H1 (cell line): Measurements from ENCODE around the gene MFAP3. TPM values are rescaled to one million over a fixed set of nuclear protein-coding genes. Genes with fewer than 3 reads are reported as not detected.

Experiments used
- CTCF ChIA-PET: fragments of 300-600 bp; sonication (Branson Sonifier 250); formaldehyde crosslinking; loops from one replicate; lab custom pipeline; 2021; ENCODE audit not compliant: partially characterized antibody; lab: Charles Lee
- POLR2A ChIA-PET: fragments of 300-600 bp; sonication (Branson Sonifier 250); formaldehyde crosslinking; loops from one replicate; lab custom pipeline; 2021; ENCODE audit warnings: inconsistent platforms; ENCODE audit not compliant: partially characterized antibody; lab: Charles Lee
- DNase-seq, 2 experiments: peaks; one replicate each; pipeline versions ENCODE4 v3.0.0 to v3.0.0-alpha.2; 2010 to 2022; ENCODE audit warnings: low spot score in 2 of 2, low read depth in 1 of 2, mixed read lengths in 1 of 2
- FAIRE-seq: peaks from 2 replicates; lab custom pipeline; 2011; peaks lifted over from hg19 to GRCh38; lab: Jason Lieb, UNC
- H2AFZ ChIP-seq: 2 replicates; pipeline ENCODE4 v1.8.1; 2012; ENCODE audit warnings: low read length, inconsistent platforms
- H2AK5ac ChIP-seq: 2 replicates; pipeline ENCODE4 v1.6.1; 2013; ENCODE audit warnings: low read depth, low read length
- H2BK120ac ChIP-seq: replicated peaks from 2 replicates; pipeline ENCODE3; 2013; ENCODE audit warnings: low read depth, low read length, inconsistent platforms
- H2BK12ac ChIP-seq: 2 replicates; pipeline ENCODE4 v1.6.1; 2013; ENCODE audit warnings: low read depth, low read length
- H2BK15ac ChIP-seq: 2 replicates; pipeline ENCODE4 v1.6.1; 2013; ENCODE audit warnings: low read length
- H2BK20ac ChIP-seq: 2 replicates; pipeline ENCODE4 v1.6.1; 2013; ENCODE audit warnings: low read length
- H2BK5ac ChIP-seq: 2 replicates; pipeline ENCODE4 v1.6.1; 2013; ENCODE audit warnings: low read depth, low read length
- H3K14ac ChIP-seq: 2 replicates; pipeline ENCODE4 v1.6.1; 2013; ENCODE audit warnings: inconsistent platforms; ENCODE audit not compliant: insufficient read length
- H3K18ac ChIP-seq: 2 replicates; pipeline ENCODE4 v1.6.1; 2013; ENCODE audit warnings: low read length; ENCODE audit errors: extremely low read depth
- H3K23ac ChIP-seq: 2 replicates; pipeline ENCODE4 v1.6.1; 2013; ENCODE audit warnings: inconsistent platforms; ENCODE audit not compliant: insufficient read length
- H3K23me2 ChIP-seq: 2 replicates; pipeline ENCODE4 v1.6.1; 2013; ENCODE audit warnings: low read depth, low read length
- H3K27ac ChIP-seq: 2 replicates; pipeline ENCODE4 v1.6.1; 2011; ENCODE audit warnings: low read depth, low read length, inconsistent platforms
- H3K27me3 ChIP-seq, 4 experiments: replicated peaks in 1 of 4; 1 replicate in 1 of 4; 2 replicates in 3 of 4; pipeline versions ENCODE4 v1.6.1 to v1.8.1; 2011 to 2013; ENCODE audit warnings: low read length in 3 of 4, mild to moderate bottlenecking in 3 of 4, inconsistent platforms in 2 of 4, mixed read lengths in 2 of 4, moderate library complexity in 1 of 4; ENCODE audit not compliant: control insufficient read depth in 3 of 4, insufficient read depth in 3 of 4; ENCODE audit errors: extremely low read depth in 1 of 4
- H3K36me3 ChIP-seq, 4 experiments: 2 replicates each; pipeline versions ENCODE4 v1.6.1 to v1.8.1; 2011 to 2013; ENCODE audit warnings: mild to moderate bottlenecking in 4 of 4, low read length in 3 of 4, moderate library complexity in 2 of 4, control low read depth in 1 of 4, inconsistent platforms in 1 of 4; ENCODE audit not compliant: insufficient read depth in 4 of 4, control insufficient read depth in 2 of 4
- H3K4ac ChIP-seq: replicated peaks from 2 replicates; pipeline ENCODE3; 2013; ENCODE audit warnings: low read length, low read depth, mixed read lengths, inconsistent platforms; ENCODE audit not compliant: insufficient read length
- H3K4me1 ChIP-seq, 4 experiments: replicated peaks in 1 of 4; 1 replicate in 1 of 4; 2 replicates in 3 of 4; pipeline versions ENCODE4 v1.6.1 to v1.8.1; 2011 to 2013; ENCODE audit warnings: low read length in 3 of 4, inconsistent platforms in 2 of 4, mixed read lengths in 1 of 4; ENCODE audit not compliant: insufficient read depth in 4 of 4, control insufficient read depth in 3 of 4
- H3K4me2 ChIP-seq, 2 experiments: 2 replicates each; pipeline versions ENCODE4 v1.6.1 to v1.8.1; 2011 to 2013; ENCODE audit warnings: low read depth in 2 of 2, low read length in 2 of 2, control low read depth in 1 of 2, inconsistent platforms in 1 of 2, mild to moderate bottlenecking in 1 of 2; ENCODE audit not compliant: insufficient read depth in 1 of 2
- H3K4me3 ChIP-seq, 4 experiments: fragments of 200-600, 300-600 bp in 1 of 4; sonication (generic), shearing (Covaris generic), sonication (Bioruptor Twin) in 1 of 4; 2 replicates each; pipeline versions ENCODE4 v1.5.1 to v1.8.1; 2011 to 2016; ENCODE audit warnings: low read length in 4 of 4, low read depth in 3 of 4, control low read depth in 2 of 4, inconsistent platforms in 2 of 4, mild to moderate bottlenecking in 2 of 4, mixed read lengths in 1 of 4, moderate library complexity in 1 of 4; ENCODE audit not compliant: insufficient read depth in 2 of 4; ENCODE audit errors: extremely low read depth in 1 of 4
- H3K56ac ChIP-seq: replicated peaks from 2 replicates; pipeline ENCODE3; 2013; ENCODE audit warnings: low read depth, mild to moderate bottlenecking, mixed read lengths, low read length, inconsistent platforms; ENCODE audit not compliant: insufficient read length
- H3K79me1 ChIP-seq: 2 replicates; pipeline ENCODE4 v1.6.1; 2013; ENCODE audit warnings: low read depth, low read length, control low read depth
- H3K79me2 ChIP-seq, 2 experiments: 2 replicates each; pipeline versions ENCODE4 v1.6.1 to v1.8.1; 2012 to 2013; ENCODE audit warnings: low read length in 2 of 2, mild to moderate bottlenecking in 2 of 2, inconsistent platforms in 1 of 2; ENCODE audit not compliant: insufficient read depth in 2 of 2, control insufficient read depth in 1 of 2
- H3K9ac ChIP-seq, 4 experiments: replicated peaks in 1 of 4; 1 replicate in 1 of 4; 2 replicates in 3 of 4; pipeline versions ENCODE4 v1.6.1 to v1.8.1; 2011 to 2013; ENCODE audit warnings: low read depth in 3 of 4, low read length in 3 of 4, control low read depth in 2 of 4, mild to moderate bottlenecking in 2 of 4, moderate library complexity in 2 of 4, inconsistent platforms in 1 of 4; ENCODE audit errors: extremely low read depth in 1 of 4
- H3K9me3 ChIP-seq, 2 experiments: 2 replicates each; pipeline versions ENCODE4 v1.6.1 to v1.8.1; 2012 to 2013; ENCODE audit warnings: mild to moderate bottlenecking in 2 of 2, moderate library complexity in 2 of 2, control low read depth in 1 of 2, inconsistent platforms in 1 of 2, low read depth in 1 of 2, low read length in 1 of 2, mixed read lengths in 1 of 2; ENCODE audit not compliant: insufficient read depth in 2 of 2
- H4K20me1 ChIP-seq, 2 experiments: replicated peaks in 1 of 2; 2 replicates each; pipeline versions ENCODE3 to v1.8.1; 2011 to 2013; ENCODE audit warnings: inconsistent platforms in 2 of 2, low read length in 2 of 2, mild to moderate bottlenecking in 1 of 2; ENCODE audit not compliant: insufficient read depth in 2 of 2, control insufficient read depth in 1 of 2
- H4K5ac ChIP-seq: 2 replicates; pipeline ENCODE4 v1.6.1; 2013; ENCODE audit warnings: low read length, low read depth, mixed read lengths, inconsistent platforms; ENCODE audit not compliant: insufficient read length
- H4K8ac ChIP-seq: 2 replicates; pipeline ENCODE4 v1.8.0; 2013; ENCODE audit warnings: mild to moderate bottlenecking, moderate library complexity, low read length, inconsistent platforms; ENCODE audit not compliant: insufficient read depth; ENCODE audit errors: extremely low read depth
- H4K91ac ChIP-seq: replicated peaks from 2 replicates; pipeline ENCODE3; 2013; ENCODE audit warnings: low read length, mixed read lengths, inconsistent platforms; ENCODE audit not compliant: insufficient read length
- BACH1 ChIP-seq: IDR thresholded peaks from 2 replicates; pipeline ENCODE4 v1.6.1; 2012; ENCODE audit warnings: low read length, improper control_type of control experiment
- CBX8 ChIP-seq: fragments of 300-800, 300-1000 bp; sonication (generic); IDR thresholded peaks from 2 replicates; pipeline ENCODE4 v1.7.1; 2016; ENCODE audit warnings: low read depth, low read length, borderline replicate concordance
- EGR1 ChIP-seq: IDR thresholded peaks from 2 replicates; pipeline ENCODE4 v1.6.1; 2011; ENCODE audit warnings: low read depth, low read length, borderline replicate concordance
- JUND ChIP-seq: IDR thresholded peaks from 2 replicates; pipeline ENCODE4 v1.6.1; 2011; ENCODE audit warnings: mild to moderate bottlenecking, improper control_type of control experiment, low read length
- KDM5A ChIP-seq: fragments of 200-600 bp; IDR thresholded peaks from 2 replicates; pipeline ENCODE4 v1.7.1; 2012; ENCODE audit warnings: mild to moderate bottlenecking, low read length, inconsistent platforms, mixed read lengths
- NANOG ChIP-seq: IDR thresholded peaks from 2 replicates; pipeline ENCODE4 v1.6.1; 2011; ENCODE audit warnings: low read length, low read depth, mild to moderate bottlenecking, inconsistent platforms; ENCODE audit not compliant: insufficient read depth, poor library complexity, severe bottlenecking
- NRF1 ChIP-seq: IDR thresholded peaks from 2 replicates; pipeline ENCODE4 v1.6.1; 2011; ENCODE audit warnings: mild to moderate bottlenecking, low read depth, low read length, improper control_type of control experiment
- PHF8 ChIP-seq: fragments of 200-600 bp; sonication (generic); conservative IDR thresholded peaks from 2 replicates; pipeline ENCODE4 v1.7.1; 2012; ENCODE audit warnings: low read depth, mild to moderate bottlenecking, inconsistent platforms, low read length, moderate library complexity
- POU5F1 ChIP-seq: IDR thresholded peaks from 2 replicates; pipeline ENCODE4 v1.6.1; 2011; ENCODE audit warnings: low read depth, mild to moderate bottlenecking, low read length, moderate library complexity
- SIX5 ChIP-seq: IDR thresholded peaks from 2 replicates; pipeline ENCODE4 v1.6.1; 2011; ENCODE audit warnings: mild to moderate bottlenecking, low read depth, low read length
- SUZ12 ChIP-seq: fragments of 200-600 bp; sonication (generic); IDR thresholded peaks from 2 replicates; pipeline ENCODE4 v1.6.1; 2012; ENCODE audit warnings: mild to moderate bottlenecking, inconsistent platforms, low read length, moderate library complexity, mixed read lengths
- WGBS, 2 experiments: shearing (Covaris generic) in 1 of 2; methylation state at CpG; one replicate each; pipeline versions ENCODE4 v1.1.6 to v1.1.7; 2013 to 2015; ENCODE audit warnings: low lambda C conversion rate in 2 of 2, mixed read lengths in 2 of 2, inconsistent platforms in 1 of 2, low coverage in 1 of 2, missing lambda C conversion rate in 1 of 2; ENCODE audit not compliant: insufficient replicate concordance in 2 of 2, insufficient coverage in 1 of 2, insufficient read length in 1 of 2; ENCODE audit errors: extremely low coverage in 1 of 2, missing lambda C conversion rate in 1 of 2; 5-methylcytosine and 5-hydroxymethylcytosine counted together
- polyA plus RNA-seq, 7 experiments: library from polyadenylated mRNA; depleted of rRNA in 3 of 7; stranded (reverse) in 5 of 7; unstranded in 2 of 7; fragments of >200 nt in 5 of 7; fragments of 200-250 nt in 2 of 7; gene quantifications; 1 replicate in 5 of 7; 2 replicates in 1 of 7; 4 replicates in 1 of 7; pipeline versions ENCODE4 v1.2.1 to v1.2.3, GENCODE V29; 2011 to 2013; ENCODE audit warnings: missing spikeins in 2 of 7, mixed read lengths in 2 of 7
- total RNA-seq: library from RNA; stranded (reverse); fragmentation: NEBNext Ultra II Directional; extraction: Animal tissue kit (Norgen Biotek cat#: 25700); gene quantifications from 2 replicates; pipeline ENCODE4 v1.2.1, GENCODE V29; 2021

Gene MFAP3
- total and polyA plus RNA-seq, 2 of the 8 experiments (the other 6 are each of a cell fraction or from before 2014, with no cell fraction given): 13.7 to 27.0 TPM

DNA sequence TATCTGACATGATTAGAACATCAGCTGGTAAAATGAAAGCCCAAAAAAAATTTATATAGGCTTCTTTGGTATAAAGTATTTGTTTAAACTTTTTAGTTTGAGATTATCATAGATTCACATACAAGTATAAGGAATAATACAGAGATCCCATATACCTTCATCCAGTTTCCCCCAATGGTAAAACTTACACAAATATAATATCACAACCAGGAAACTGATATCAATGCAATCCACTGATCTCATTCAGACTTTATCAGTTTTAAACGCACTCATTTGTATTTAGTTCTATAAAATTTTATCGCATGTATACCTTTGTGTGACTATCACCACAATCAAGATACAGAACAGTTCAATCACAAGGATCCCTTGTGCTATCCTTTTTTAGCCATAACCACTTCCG lies 3.8 kb upstream of the MFAP3 start:
- FAIRE-seq: no peak
- H3K27ac ChIP-seq: no peak overlapping the region

More for the DNA sequence above, 3.8 kb upstream of the MFAP3 start:
- Histone ChIP-seq H3K4me3 (no peak overlapping the region), H3K23me2 (peaks cover 8% of the 10 kb centered on the region), H2BK15ac (no peak overlapping the region), H3K14ac (no peak overlapping the region), H3K23ac (no peak overlapping the region), H3K56ac (no peak overlapping the region), H3K79me1 (no peaks in the 10 kb centered on the region), H2AFZ (no peak overlapping the region), H3K36me3 (no peaks in the 10 kb centered on the region), H2BK20ac (no peak overlapping the region), H3K79me2 (peaks cover 0 to 10% of the 10 kb centered on the region in 2 experiments; a peak in 2 of 4 replicates), H4K20me1 (no peaks in the 10 kb centered on the region), H3K18ac (no peak overlapping the region), H4K91ac (no peak overlapping the region), H4K5ac (no peak overlapping the region), H2BK5ac (no peak overlapping the region), H3K9ac (no peak overlapping the region), H2AK5ac (no peak overlapping the region), H3K9me3 (no peaks in the 10 kb centered on the region), H4K8ac (no peak overlapping the region), H3K4me2 (no peak overlapping the region), H2BK120ac (no peak overlapping the region), H2BK12ac (no peak overlapping the region), H3K4ac (no peak overlapping the region), H3K4me1 (0 out of 7 replicates have a peak, but pooled peaks cover 0 to 2% (median 0%) of the 10 kb centered on the region in 4 experiments), H3K27me3 (no peaks in the 10 kb centered on the region)
- CTCF ChIA-PET: no interaction called here
- TF ChIP-seq SUZ12 (no peak), SIX5 (no peak), POU5F1 (no peak), PHF8 (no peak), JUND (no peak), KDM5A (no peak), NANOG (no peak), BACH1 (no peak), EGR1 (no peak), NRF1 (no peak), CBX8 (no peak)
- 87% methylated on average over 3 of the region's 3 CpGs; no CpG with 5 or more reads in 1 of the 2 experiments for WGBS, 2 experiments
- DNase-seq: no peak
- POLR2A ChIA-PET: no interaction called here
